K562 (cell line): ENCODE results near the gene ACBD6. TPM values are rescaled to one million over a fixed set of nuclear protein-coding genes. Genes with fewer than 3 reads are reported as not detected.

Source experiments
- ETV5 ChIP-seq: sonication (generic); formaldehyde crosslinking; IDR thresholded peaks from 2 replicates; pipeline ENCODE4 v1.4.0; 2020; ENCODE audit warnings: low read depth, mild to moderate bottlenecking, missing genetic modification reagents
- polyA plus RNA-seq, 8 experiments: library from polyadenylated mRNA; depleted of rRNA in 4 of 8; stranded (reverse) in 5 of 8; unstranded in 3 of 8; fragments of >200 nt; fragmentation: Nextera tagmentation in 2 of 8; fragmentation: Illumina TruSeq in 1 of 8; extraction: Ambion mirVana in 2 of 8; extraction: Trizol in 1 of 8; gene quantifications; 2 replicates each; pipeline versions ENCODE4 v1.2.1 to v1.2.3, GENCODE V29; 2011 to 2014; ENCODE audit warnings: inconsistent platforms in 1 of 8, missing spikeins in 1 of 8
- total RNA-seq, 7 experiments: library from RNA; depleted of rRNA in 6 of 7; stranded (reverse); fragments of >200 nt in 6 of 7; fragmentation: Illumina TruSeq in 2 of 7; extraction: Trizol in 2 of 7; gene quantifications; 2 replicates each; pipeline versions ENCODE4 v1.2.1 to v1.2.3, GENCODE V29; 2011 to 2021; ENCODE audit warnings: low replicate concordance in 1 of 7
- TF ChIP-seq, protein P1 (sequence below): fragments of 450-650 bp; IDR thresholded peaks from 2 replicates; pipeline ENCODE4 v1.6.1; 2014; ENCODE audit warnings: low read depth, mild to moderate bottlenecking, moderate library complexity, borderline replicate concordance
- TF ChIP-seq, protein P2 (sequence below), 3 experiments: fragments of 200-800 bp in 1 of 3; fragments of 250-450 bp in 1 of 3; fragments of 450-650 bp in 1 of 3; sonication (Bioruptor Pico) in 1 of 3; sonication (Bioruptor generic) in 1 of 3; formaldehyde crosslinking in 1 of 3; IDR thresholded peaks; 2 replicates each; pipeline versions ENCODE4 v1.6.1 to v1.8.0; 2016 to 2022; ENCODE audit warnings: mild to moderate bottlenecking in 2 of 3, missing genetic modification characterization in 2 of 3, missing compliant biosample characterization in 1 of 3, moderate library complexity in 1 of 3

The ACBD6 gene
- total and polyA plus RNA-seq, 9 of the 15 experiments (the other 6 are each of a cell fraction or from before 2014, with no cell fraction given), result 16.9 to 107 (median 77.7) TPM

DNA sequence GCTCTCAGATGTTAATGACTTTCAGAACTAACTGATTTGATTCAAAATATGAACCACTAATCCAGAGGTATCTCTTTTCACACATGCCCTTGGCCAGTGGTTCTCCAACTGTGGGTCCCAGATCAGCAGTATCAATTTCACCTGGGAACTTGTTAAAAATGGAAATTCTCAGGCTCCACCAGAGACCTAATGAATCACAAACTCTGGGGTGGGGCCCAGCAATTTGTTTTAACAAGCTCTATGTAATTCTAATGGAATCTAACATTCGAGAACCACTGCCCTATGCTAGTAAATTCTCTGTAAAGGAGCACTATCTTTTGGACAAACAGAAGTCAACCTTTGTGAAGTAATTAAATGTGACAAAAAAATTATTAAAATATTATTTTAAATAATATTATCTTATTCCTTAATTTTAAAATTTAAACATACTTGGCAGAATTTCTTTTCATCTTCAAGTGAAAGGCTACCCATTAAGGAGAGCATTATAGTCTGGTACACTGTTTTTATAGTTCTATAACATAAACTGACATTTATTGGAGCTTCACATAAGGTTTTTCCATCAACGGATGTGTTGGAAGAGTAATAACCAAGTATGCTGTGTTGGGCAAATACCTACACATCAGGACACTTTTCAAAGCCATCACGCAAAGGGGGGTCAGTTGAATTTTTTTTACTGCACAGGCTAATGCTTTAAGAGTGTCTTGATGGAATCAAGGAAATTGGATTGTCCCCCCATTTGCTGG, 141.9 kb downstream of the ACBD6 start (continued):
- TF ChIP-seq, protein P1, sequence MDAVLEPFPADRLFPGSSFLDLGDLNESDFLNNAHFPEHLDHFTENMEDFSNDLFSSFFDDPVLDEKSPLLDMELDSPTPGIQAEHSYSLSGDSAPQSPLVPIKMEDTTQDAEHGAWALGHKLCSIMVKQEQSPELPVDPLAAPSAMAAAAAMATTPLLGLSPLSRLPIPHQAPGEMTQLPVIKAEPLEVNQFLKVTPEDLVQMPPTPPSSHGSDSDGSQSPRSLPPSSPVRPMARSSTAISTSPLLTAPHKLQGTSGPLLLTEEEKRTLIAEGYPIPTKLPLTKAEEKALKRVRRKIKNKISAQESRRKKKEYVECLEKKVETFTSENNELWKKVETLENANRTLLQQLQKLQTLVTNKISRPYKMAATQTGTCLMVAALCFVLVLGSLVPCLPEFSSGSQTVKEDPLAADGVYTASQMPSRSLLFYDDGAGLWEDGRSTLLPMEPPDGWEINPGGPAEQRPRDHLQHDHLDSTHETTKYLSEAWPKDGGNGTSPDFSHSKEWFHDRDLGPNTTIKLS, result no peak
- TF ChIP-seq ETV5 (CRISPR knock-in tag), result no peak
- TF ChIP-seq, protein P2, sequence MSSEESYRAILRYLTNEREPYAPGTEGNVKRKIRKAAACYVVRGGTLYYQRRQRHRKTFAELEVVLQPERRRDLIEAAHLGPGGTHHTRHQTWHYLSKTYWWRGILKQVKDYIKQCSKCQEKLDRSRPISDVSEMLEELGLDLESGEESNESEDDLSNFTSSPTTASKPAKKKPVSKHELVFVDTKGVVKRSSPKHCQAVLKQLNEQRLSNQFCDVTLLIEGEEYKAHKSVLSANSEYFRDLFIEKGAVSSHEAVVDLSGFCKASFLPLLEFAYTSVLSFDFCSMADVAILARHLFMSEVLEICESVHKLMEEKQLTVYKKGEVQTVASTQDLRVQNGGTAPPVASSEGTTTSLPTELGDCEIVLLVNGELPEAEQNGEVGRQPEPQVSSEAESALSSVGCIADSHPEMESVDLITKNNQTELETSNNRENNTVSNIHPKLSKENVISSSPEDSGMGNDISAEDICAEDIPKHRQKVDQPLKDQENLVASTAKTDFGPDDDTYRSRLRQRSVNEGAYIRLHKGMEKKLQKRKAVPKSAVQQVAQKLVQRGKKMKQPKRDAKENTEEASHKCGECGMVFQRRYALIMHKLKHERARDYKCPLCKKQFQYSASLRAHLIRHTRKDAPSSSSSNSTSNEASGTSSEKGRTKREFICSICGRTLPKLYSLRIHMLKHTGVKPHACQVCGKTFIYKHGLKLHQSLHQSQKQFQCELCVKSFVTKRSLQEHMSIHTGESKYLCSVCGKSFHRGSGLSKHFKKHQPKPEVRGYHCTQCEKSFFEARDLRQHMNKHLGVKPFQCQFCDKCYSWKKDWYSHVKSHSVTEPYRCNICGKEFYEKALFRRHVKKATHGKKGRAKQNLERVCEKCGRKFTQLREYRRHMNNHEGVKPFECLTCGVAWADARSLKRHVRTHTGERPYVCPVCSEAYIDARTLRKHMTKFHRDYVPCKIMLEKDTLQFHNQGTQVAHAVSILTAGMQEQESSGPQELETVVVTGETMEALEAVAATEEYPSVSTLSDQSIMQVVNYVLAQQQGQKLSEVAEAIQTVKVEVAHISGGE (CRISPR knock-in tag; IDR thresholded peaks at IDR 0.05), result no peak
